ENCODE data around the gene PRKAR1B.

DNA sequence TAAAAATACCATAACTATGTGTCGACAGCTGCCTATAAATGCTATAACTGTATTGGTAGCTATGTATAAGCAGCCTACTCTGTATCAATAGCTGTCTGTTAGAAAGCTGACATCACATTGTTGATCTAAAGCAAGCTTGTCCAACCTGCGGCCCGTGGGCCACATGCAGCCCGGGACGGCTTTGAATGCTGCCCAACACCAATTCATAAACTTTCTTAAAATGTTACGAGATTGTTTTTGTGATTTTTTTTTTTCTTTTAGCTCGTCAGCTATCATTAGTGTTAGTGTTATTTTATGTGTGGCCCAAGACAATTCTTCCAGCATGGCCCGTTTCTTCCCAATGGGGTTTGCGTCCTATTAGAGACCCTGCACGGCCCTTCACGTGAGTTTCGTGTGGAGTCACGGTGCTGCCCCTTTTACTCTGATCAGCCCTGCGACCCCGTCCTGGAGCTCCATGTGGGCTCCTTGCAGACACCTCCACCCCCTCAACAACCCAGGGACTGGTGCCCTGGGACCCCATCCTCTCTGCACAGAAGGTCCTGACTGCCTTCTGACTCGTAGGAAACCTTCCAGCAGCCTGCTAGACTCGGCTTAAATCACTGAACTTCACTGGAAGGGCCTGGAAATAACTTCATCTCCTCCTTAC lies 4.5 kb upstream of the PRKAR1B start:
- TF ChIP-seq, protein P1, sequence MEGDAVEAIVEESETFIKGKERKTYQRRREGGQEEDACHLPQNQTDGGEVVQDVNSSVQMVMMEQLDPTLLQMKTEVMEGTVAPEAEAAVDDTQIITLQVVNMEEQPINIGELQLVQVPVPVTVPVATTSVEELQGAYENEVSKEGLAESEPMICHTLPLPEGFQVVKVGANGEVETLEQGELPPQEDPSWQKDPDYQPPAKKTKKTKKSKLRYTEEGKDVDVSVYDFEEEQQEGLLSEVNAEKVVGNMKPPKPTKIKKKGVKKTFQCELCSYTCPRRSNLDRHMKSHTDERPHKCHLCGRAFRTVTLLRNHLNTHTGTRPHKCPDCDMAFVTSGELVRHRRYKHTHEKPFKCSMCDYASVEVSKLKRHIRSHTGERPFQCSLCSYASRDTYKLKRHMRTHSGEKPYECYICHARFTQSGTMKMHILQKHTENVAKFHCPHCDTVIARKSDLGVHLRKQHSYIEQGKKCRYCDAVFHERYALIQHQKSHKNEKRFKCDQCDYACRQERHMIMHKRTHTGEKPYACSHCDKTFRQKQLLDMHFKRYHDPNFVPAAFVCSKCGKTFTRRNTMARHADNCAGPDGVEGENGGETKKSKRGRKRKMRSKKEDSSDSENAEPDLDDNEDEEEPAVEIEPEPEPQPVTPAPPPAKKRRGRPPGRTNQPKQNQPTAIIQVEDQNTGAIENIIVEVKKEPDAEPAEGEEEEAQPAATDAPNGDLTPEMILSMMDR (IDR thresholded peaks at IDR 0.05) = no peak
- TF ChIP-seq RCOR1 (IDR thresholded peaks at IDR 0.05; ENCODE audit: low read length) (no peak), POLR2AphosphoS5 (IDR thresholded peaks at IDR 0.05; ENCODE audit: low read depth, low read length) (no peak), GABPA (IDR thresholded peaks at IDR 0.05; ENCODE audit: low read depth) (no peak)
